Bronchial epithelial cell (primary cell): ENCODE results near the gene TRPM3. TPM values are rescaled to one million over a fixed set of nuclear protein-coding genes. Genes with fewer than 3 reads are reported as not detected.

ENCODE experiments used
- DNase-seq: peaks from one replicate; pipeline ENCODE4 v3.0.0-alpha.2; 2010; ENCODE audit warnings: low read depth
- FAIRE-seq: peaks from 2 replicates; lab custom pipeline; 2011; peaks lifted over from hg19 to GRCh38; lab: Jason Lieb, UNC
- H3K27me3 ChIP-seq: 2 replicates; pipeline ENCODE4 v1.5.1; 2011; ENCODE audit warnings: low read length; ENCODE audit not compliant: control insufficient read depth, insufficient read depth
- H3K36me3 ChIP-seq: 2 replicates; pipeline ENCODE4 v1.5.1; 2011; ENCODE audit warnings: low read length; ENCODE audit not compliant: control insufficient read depth, insufficient read depth
- H3K4me3 ChIP-seq: 2 replicates; pipeline ENCODE4 v1.5.1; 2011; ENCODE audit warnings: mild to moderate bottlenecking, low read depth, low read length, control low read depth
- CTCF ChIP-seq: IDR thresholded peaks from 2 replicates; pipeline ENCODE4 v1.5.1; 2011; ENCODE audit warnings: mild to moderate bottlenecking, moderate library complexity, low read length, control low read depth, inconsistent platforms; ENCODE audit not compliant: insufficient read depth, severe bottlenecking
- total RNA-seq: library from RNA; depleted of rRNA; stranded (reverse); fragments of >200 nt; gene quantifications from 2 replicates; pipeline ENCODE4 v1.2.1, GENCODE V29; 2014

The TRPM3 gene
- total RNA-seq = not detected in 2 replicates

- Histone ChIP-seq H3K27me3 (peaks cover 2% of the 10 kb centered on the region), H3K36me3 (no peaks in the 10 kb centered on the region), H3K4me3 (no peak within 1 kb of the TSS)
- TF ChIP-seq CTCF = no peak
- no peak for DNase-seq
- no peak for FAIRE-seq
Measured at GRCh38 chr9:71121275-71122021, at the start of gene TRPM3. TRPM3 (minus strand) TSS chr9:71121621; CDS start chr9:71121354, 267 bp downstream.

GRCh38 chr9:71168418-71168817, 47.0 kb upstream of the TRPM3 start:
- no peak for DNase-seq
- H3K4me3 ChIP-seq = no peak overlapping the region
- no peak for FAIRE-seq

GRCh38 chr9:71162126-71162525, 40.7 kb upstream of the TRPM3 start:
- Histone ChIP-seq H3K4me3 (no peak overlapping the region), H3K36me3 (no peaks in the 10 kb centered on the region), H3K27me3 (no peaks in the 10 kb centered on the region)
- no peak for FAIRE-seq
- DNase-seq = no peak
- no peak for TF ChIP-seq CTCF

More at GRCh38 chr9:71168418-71168817, 47.0 kb upstream of the TRPM3 start:
- Histone ChIP-seq H3K36me3 (no peaks in the 10 kb centered on the region), H3K27me3 (no peaks in the 10 kb centered on the region)
- TF ChIP-seq CTCF = no peak

- Histone ChIP-seq H3K36me3 (no peaks in the 10 kb centered on the region), H3K4me3 (no peak overlapping the region), H3K27me3 (no peaks in the 10 kb centered on the region)
- FAIRE-seq (no peak), DNase-seq (no peak)
- no peak for TF ChIP-seq CTCF
Measured at GRCh38 chr9:71157731-71158130, 36.3 kb upstream of the TRPM3 start.

GRCh38 chr9:71147368-71147767, 25.9 kb upstream of the TRPM3 start:
- no peak for FAIRE-seq
- no peak for TF ChIP-seq CTCF
- Histone ChIP-seq H3K4me3 (no peak overlapping the region), H3K36me3 (no peaks in the 10 kb centered on the region), H3K27me3 (no peaks in the 10 kb centered on the region)
- DNase-seq = no peak
